B cell (primary cell): Measurements from ENCODE around the gene ELFN1.

Experiments used
- EZH2 ChIP-seq: IDR thresholded peaks from 2 replicates; pipeline ENCODE4 v1.6.1; 2012; ENCODE audit warnings: borderline replicate concordance, low read depth, mild to moderate bottlenecking, moderate library complexity, low read length; ENCODE audit not compliant: insufficient read depth, poor library complexity, severe bottlenecking
- TF ChIP-seq, protein P1 (sequence below): fragments of 200-600 bp; IDR thresholded peaks from one replicate; pipeline ENCODE4 v1.8.0; 2022; ENCODE audit warnings: antibody characterized with exemption, mild to moderate bottlenecking

DNA sequence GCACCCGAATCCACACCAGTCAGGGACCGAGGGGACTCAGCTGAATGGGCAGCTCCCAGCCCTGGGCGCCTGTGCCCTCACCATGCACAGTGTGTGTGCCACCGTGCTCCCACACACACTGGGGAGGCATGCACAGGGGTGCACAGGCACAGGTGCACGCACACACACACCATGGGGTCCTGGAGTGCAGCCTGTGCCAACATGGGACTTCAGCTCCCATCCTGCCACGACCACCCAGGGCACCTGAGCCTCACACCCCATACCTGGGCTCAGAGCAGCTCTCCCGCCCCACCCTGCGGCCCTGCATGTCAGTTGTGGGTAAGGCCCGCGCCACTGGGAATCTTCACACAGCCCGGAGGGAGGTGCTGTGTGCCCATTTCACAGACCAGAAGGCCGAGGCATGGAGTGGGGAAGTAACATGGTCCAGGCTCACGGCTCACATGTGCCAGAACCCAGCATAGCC, 8.0 kb downstream of the ELFN1 start:
- no peak for TF ChIP-seq EZH2
- TF ChIP-seq, protein P1, sequence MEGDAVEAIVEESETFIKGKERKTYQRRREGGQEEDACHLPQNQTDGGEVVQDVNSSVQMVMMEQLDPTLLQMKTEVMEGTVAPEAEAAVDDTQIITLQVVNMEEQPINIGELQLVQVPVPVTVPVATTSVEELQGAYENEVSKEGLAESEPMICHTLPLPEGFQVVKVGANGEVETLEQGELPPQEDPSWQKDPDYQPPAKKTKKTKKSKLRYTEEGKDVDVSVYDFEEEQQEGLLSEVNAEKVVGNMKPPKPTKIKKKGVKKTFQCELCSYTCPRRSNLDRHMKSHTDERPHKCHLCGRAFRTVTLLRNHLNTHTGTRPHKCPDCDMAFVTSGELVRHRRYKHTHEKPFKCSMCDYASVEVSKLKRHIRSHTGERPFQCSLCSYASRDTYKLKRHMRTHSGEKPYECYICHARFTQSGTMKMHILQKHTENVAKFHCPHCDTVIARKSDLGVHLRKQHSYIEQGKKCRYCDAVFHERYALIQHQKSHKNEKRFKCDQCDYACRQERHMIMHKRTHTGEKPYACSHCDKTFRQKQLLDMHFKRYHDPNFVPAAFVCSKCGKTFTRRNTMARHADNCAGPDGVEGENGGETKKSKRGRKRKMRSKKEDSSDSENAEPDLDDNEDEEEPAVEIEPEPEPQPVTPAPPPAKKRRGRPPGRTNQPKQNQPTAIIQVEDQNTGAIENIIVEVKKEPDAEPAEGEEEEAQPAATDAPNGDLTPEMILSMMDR: no peak
